ENCODE results near the gene PLCD1. TPM values are rescaled to one million over a fixed set of nuclear protein-coding genes. Genes with fewer than 3 reads are reported as not detected.

PLCD1 gene
- total RNA-seq, 1 experiment from 2014 or later: 27.1 TPM

GRCh38 chr3:37964146-37964545, 65.3 kb downstream of the PLCD1 start:
- Histone ChIP-seq H3K23ac (ENCODE audit: insufficient read length, low read depth, low read length) (no peak overlapping the region), H2BK12ac (ENCODE audit: insufficient read length, low read depth, low read length) (no peak overlapping the region), H3T11ph (ENCODE audit: low read length) (no peak overlapping the region), H2BK15ac (ENCODE audit: low read depth, low read length) (no peak overlapping the region), H3K9me3 (ENCODE audit: control insufficient read depth, low read depth, low read length) (no peaks in the 10 kb centered on the region), H2AK5ac (ENCODE audit: insufficient read length, low read length) (no peak overlapping the region), H3K79me1 (ENCODE audit: insufficient read depth, low read depth, low read length, poor library complexity, severe bottlenecking) (no peaks in the 10 kb centered on the region), H3K14ac (ENCODE audit: insufficient read depth, low read length) (no peak overlapping the region), H2AFZ (ENCODE audit: low read length) (no peak overlapping the region), H3K18ac (ENCODE audit: insufficient read length, low read depth, low read length) (no peak overlapping the region), H3K4me2 (ENCODE audit: insufficient read depth, insufficient read length, low read length) (no peak overlapping the region), H4K91ac (ENCODE audit: insufficient read length, low read depth, low read length) (no peak overlapping the region), H4K5ac (ENCODE audit: insufficient read length, low read depth, low read length) (no peak overlapping the region), H3K27me3 (ENCODE audit: insufficient read depth, low read length) (no peaks in the 10 kb centered on the region), H3K4ac (ENCODE audit: low read depth, low read length) (no peak overlapping the region), H3K9ac (ENCODE audit: extremely low read depth, insufficient read length, low read length) (no peak overlapping the region), H3K4me1 (ENCODE audit: insufficient read depth, low read length) (peaks cover 16% of the 10 kb centered on the region; the same call in 1 of the 2 replicates), H3K23me2 (ENCODE audit: insufficient read length, low read depth, low read length, poor library complexity, severe bottlenecking) (no peaks in the 10 kb centered on the region), H4K8ac (replicated peaks; ENCODE audit: insufficient read length, low read depth, low read length) (no peak overlapping the region), H3K79me2 (ENCODE audit: insufficient read depth, low read length) (no peaks in the 10 kb centered on the region), H2BK5ac (ENCODE audit: insufficient read length, low read length) (no peak overlapping the region), H3K56ac (ENCODE audit: insufficient read length, low read depth, low read length) (no peak overlapping the region), H2BK20ac (ENCODE audit: low read depth, low read length, poor library complexity, severe bottlenecking) (no peak overlapping the region), H4K20me1 (ENCODE audit: control insufficient read depth, insufficient read depth, insufficient read length) (no peaks in the 10 kb centered on the region), H2BK120ac (ENCODE audit: low read depth, low read length, poor library complexity, severe bottlenecking) (no peak overlapping the region), H3K27ac (ENCODE audit: insufficient read length, low read depth, low read length) (no peak overlapping the region)
- no peaks in the 10 kb centered on the region for H3K27me3 Mint-ChIP-seq (ENCODE audit: low read depth)
- DNase-seq: no peak
- TF ChIP-seq CTCF (conservative IDR thresholded peaks at IDR 0.05): no peak
- no peak overlapping the region for H3K4me3 Mint-ChIP-seq
- no peaks in the 10 kb centered on the region for H3K9me3 Mint-ChIP-seq
- H3K36me3 Mint-ChIP-seq (ENCODE audit: insufficient read depth in 1 of 3, low read depth in 3 of 3): peaks cover 2 to 8% (median 4%) of the 10 kb centered on the region in 3 experiments; a peak in 6 of 7 replicates
- H3K27ac Mint-ChIP-seq: no peak overlapping the region
- WGBS (ENCODE audit: extremely low coverage, insufficient read length, low lambda C conversion rate): no CpG with 5 or more reads among the region's 3 CpGs
- peaks cover 28 to 30% of the 10 kb centered on the region in 2 experiments for H3K4me1 Mint-ChIP-seq

Measured in H9 (cell line).